ENCODE results near the gene SAFB. TPM values are rescaled to one million over a fixed set of nuclear protein-coding genes. Genes with fewer than 3 reads are reported as not detected.
A peak's percentile ranks its signal among the peaks of the same experiment; 100 is the strongest.

SAFB gene
- total RNA-seq, 1 experiment from 2014 or later, result 135 TPM

DNA sequence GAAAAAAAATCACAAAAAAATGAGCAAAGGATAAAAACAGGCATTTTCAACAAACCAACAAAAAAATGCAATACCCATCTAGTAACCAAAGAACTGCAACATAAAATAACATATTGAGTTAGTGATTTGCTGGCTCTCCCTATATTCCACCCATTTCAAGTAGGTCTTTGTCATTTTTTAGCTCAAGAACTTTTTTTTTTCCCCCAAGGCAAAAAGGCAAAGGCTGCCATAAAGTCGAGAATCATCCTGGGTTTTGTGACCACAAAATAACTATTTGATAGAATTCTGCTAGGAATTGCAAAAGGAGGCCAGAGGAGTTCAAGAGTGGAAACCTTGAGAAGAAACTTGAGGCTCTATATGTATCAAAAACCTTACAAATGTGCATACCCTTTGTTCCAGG lies 5.8 kb upstream of the SAFB start:
- POLR2A ChIA-PET, result interaction anchor here (0.7 to 0.8 kb wide), 2 partner anchors 17 to 70 kb away, joined by 3 to 5 read pairs; no protein-coding TSS in a partner anchor
- no peaks in the 10 kb centered on the region for H3K9me3 Mint-ChIP-seq (ENCODE audit: unreplicated experiment)
- CTCF ChIA-PET, result no interaction called here
- no TSS peak for BruUV-seq (replicated peaks)
- no peak overlapping the region for H3K4me3 Mint-ChIP-seq (ENCODE audit: unreplicated experiment)
- no peaks in the 10 kb centered on the region for H3K27me3 Mint-ChIP-seq (ENCODE audit: insufficient read depth, unreplicated experiment)
- TF ChIP-seq, protein P1, sequence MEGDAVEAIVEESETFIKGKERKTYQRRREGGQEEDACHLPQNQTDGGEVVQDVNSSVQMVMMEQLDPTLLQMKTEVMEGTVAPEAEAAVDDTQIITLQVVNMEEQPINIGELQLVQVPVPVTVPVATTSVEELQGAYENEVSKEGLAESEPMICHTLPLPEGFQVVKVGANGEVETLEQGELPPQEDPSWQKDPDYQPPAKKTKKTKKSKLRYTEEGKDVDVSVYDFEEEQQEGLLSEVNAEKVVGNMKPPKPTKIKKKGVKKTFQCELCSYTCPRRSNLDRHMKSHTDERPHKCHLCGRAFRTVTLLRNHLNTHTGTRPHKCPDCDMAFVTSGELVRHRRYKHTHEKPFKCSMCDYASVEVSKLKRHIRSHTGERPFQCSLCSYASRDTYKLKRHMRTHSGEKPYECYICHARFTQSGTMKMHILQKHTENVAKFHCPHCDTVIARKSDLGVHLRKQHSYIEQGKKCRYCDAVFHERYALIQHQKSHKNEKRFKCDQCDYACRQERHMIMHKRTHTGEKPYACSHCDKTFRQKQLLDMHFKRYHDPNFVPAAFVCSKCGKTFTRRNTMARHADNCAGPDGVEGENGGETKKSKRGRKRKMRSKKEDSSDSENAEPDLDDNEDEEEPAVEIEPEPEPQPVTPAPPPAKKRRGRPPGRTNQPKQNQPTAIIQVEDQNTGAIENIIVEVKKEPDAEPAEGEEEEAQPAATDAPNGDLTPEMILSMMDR (IDR thresholded peaks at IDR 0.05; ENCODE audit: unreplicated experiment), result no peak
- peaks cover 18% of the 10 kb centered on the region for H3K4me1 Mint-ChIP-seq (ENCODE audit: insufficient read depth, unreplicated experiment)
- peaks cover 92% of the 10 kb centered on the region for H3K36me3 Mint-ChIP-seq (ENCODE audit: insufficient read depth, unreplicated experiment)
- intact Hi-C loops (cut with micrococcal nuclease), result no loop called here
- H3K27ac Mint-ChIP-seq (ENCODE audit: low read depth, unreplicated experiment), result no peak overlapping the region
- no peak for DNase-seq (ENCODE audit: unreplicated experiment)

DNA sequence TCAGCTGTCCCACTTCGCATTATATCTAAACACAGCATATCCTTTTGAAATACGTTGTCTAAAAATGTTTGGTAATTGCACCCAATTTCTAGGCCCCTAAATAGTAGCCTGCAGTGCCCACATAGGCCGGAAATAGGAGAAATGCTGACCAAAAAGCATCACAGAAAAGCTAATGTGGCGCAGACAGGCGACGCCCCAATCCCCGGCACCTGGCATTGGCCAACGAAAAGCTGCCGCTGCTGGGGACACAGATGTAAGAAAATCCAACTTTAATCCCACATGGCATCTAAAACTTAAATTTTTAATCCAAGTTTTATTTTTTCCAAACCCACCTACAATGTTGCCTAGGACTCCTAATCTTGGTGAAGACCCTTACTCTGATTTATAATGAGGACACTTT lies 4.3 kb upstream of the SAFB start:
- no peak overlapping the region for H3K27ac Mint-ChIP-seq (ENCODE audit: low read depth, unreplicated experiment)
- peaks cover 88% of the 10 kb centered on the region for H3K36me3 Mint-ChIP-seq (ENCODE audit: insufficient read depth, unreplicated experiment)
- no peak for DNase-seq (ENCODE audit: unreplicated experiment)
- ChIA-PET POLR2A (no interaction called here), CTCF (interaction anchor here (0.8 to 1.2 kb wide), 3 partner anchors 40 to 1843 kb away, joined by 3 to 4 read pairs (median 3); no protein-coding TSS in a partner anchor)
- BruUV-seq (replicated peaks), result no TSS peak
- peaks cover 18% of the 10 kb centered on the region for H3K4me1 Mint-ChIP-seq (ENCODE audit: insufficient read depth, unreplicated experiment)
- no peaks in the 10 kb centered on the region for H3K27me3 Mint-ChIP-seq (ENCODE audit: insufficient read depth, unreplicated experiment)
- no peak overlapping the region for H3K4me3 Mint-ChIP-seq (ENCODE audit: unreplicated experiment)
- H3K9me3 Mint-ChIP-seq (ENCODE audit: unreplicated experiment), result no peaks in the 10 kb centered on the region
- intact Hi-C loops (cut with micrococcal nuclease), result no loop called here
- TF ChIP-seq, protein P1 (IDR thresholded peaks at IDR 0.05; ENCODE audit: unreplicated experiment), result no peak

DNA sequence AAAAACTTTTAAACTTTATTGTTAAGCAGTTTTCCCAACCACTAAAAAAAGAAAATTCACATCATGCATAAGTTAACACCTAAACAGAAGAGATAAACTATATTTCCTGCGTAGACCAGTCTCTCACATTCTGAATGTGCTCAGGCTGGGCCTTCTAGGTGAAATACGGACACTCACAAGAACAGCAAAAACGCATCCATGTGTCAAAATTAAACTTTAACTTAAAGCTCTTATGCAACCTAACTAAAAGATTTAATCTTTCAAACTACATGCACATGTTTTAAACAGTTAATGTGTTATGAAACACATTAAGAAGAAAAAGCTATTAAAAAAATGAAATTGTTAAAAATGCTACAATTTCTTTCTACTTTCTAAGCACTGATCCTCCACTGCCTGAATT lies 2.9 kb upstream of the SAFB start:
- ChIA-PET POLR2A (interaction anchor here (1.0 to 1.9 kb wide), 2 partner anchors 28 to 70 kb away, joined by 3 to 9 read pairs; partner anchors contain the start of gene RPL36), CTCF (interaction anchor here (1.1 to 1.2 kb wide), 2 partner anchors 67 to 571 kb away, joined by 3 read pairs; no protein-coding TSS in a partner anchor)
- TF ChIP-seq, protein P1 (IDR thresholded peaks at IDR 0.05; ENCODE audit: unreplicated experiment), result no peak
- no peak overlapping the region for H3K4me3 Mint-ChIP-seq (ENCODE audit: unreplicated experiment)
- peaks cover 22% of the 10 kb centered on the region for H3K4me1 Mint-ChIP-seq (ENCODE audit: insufficient read depth, unreplicated experiment)
- H3K9me3 Mint-ChIP-seq (ENCODE audit: unreplicated experiment), result no peaks in the 10 kb centered on the region
- BruUV-seq (replicated peaks), result no TSS peak
- intact Hi-C loops (cut with micrococcal nuclease), result no loop called here
- DNase-seq (ENCODE audit: unreplicated experiment), result no peak
- no peaks in the 10 kb centered on the region for H3K27me3 Mint-ChIP-seq (ENCODE audit: insufficient read depth, unreplicated experiment)
- peaks cover 80% of the 10 kb centered on the region for H3K36me3 Mint-ChIP-seq (ENCODE audit: insufficient read depth, unreplicated experiment)
- no peak overlapping the region for H3K27ac Mint-ChIP-seq (ENCODE audit: low read depth, unreplicated experiment)

DNA sequence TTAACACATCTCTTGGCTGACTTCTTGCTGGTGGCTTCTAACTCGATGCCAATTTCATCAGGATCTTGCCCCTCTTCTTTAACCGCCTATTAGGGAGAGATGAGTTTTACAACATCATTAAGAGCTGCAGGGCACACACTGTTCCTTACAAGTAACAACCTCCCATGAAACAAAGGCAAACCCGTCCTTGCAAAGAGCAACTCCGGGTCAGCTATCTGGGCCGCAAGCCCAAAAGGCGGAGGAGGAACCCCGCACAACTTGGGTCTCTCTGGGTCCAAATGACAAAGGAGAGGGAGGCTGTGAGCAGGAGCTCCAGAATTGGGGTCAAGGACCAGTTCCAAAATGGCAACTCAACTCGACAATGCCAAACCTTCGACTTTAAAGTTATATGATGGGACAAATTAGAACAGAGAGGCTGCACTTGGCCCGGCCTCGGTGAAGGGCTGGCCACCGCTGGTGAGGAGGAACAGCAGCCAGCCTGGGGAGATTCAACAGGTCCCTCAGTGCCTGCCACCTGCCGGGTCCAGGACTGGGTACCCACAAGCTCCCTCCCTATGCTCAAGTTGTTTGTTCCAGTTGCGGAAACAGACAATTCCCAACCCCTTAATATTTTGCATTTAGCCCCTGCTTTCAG lies 1.5 kb upstream of the SAFB start:
- TF ChIP-seq, protein P1 (IDR thresholded peaks at IDR 0.05; ENCODE audit: unreplicated experiment), result no peak
- H3K36me3 Mint-ChIP-seq (ENCODE audit: insufficient read depth, unreplicated experiment), result peaks cover 80% of the 10 kb centered on the region
- no peaks in the 10 kb centered on the region for H3K27me3 Mint-ChIP-seq (ENCODE audit: insufficient read depth, unreplicated experiment)
- H3K27ac Mint-ChIP-seq (ENCODE audit: low read depth, unreplicated experiment), result peak overlapping the region; percentile 100
- H3K4me3 Mint-ChIP-seq (ENCODE audit: unreplicated experiment), result peak overlapping the region; percentile 100
- peaks cover 36% of the 10 kb centered on the region for H3K4me1 Mint-ChIP-seq (ENCODE audit: insufficient read depth, unreplicated experiment)
- H3K9me3 Mint-ChIP-seq (ENCODE audit: unreplicated experiment), result no peaks in the 10 kb centered on the region
- intact Hi-C loops (cut with micrococcal nuclease), result no loop called here
- DNase-seq (ENCODE audit: unreplicated experiment), result no peak
- no TSS peak for BruUV-seq (replicated peaks)
- ChIA-PET CTCF (interaction anchor here (0.6 to 1.1 kb wide), 3 partner anchors 11 to 750 kb away, joined by 3 to 4 read pairs (median 3); no protein-coding TSS in a partner anchor), POLR2A (interaction anchor here (0.6 to 3.4 kb wide), 18 partner anchors 9 to 1165 kb away, joined by 3 to 17 read pairs (median 4); partner anchors contain the start of genes CATSPERD, KDM4B, LONP1 and RPL36)

All from MCF 10A (cell line).